ENCODE data around the gene TMEM179.

TMEM179 gene

GRCh38 chr14:104550861-104551728 lies 53.5 kb downstream of the TMEM179 start:
- Histone ChIP-seq H3K4me3 (no peak overlapping the region), H3K27ac (no peak overlapping the region)
- no peak for DNase-seq (ENCODE audit: low spot score)
- TF ChIP-seq CTCF (IDR thresholded peaks at IDR 0.05): no peak

- DNase-seq (ENCODE audit: low spot score): no peak
- Histone ChIP-seq H3K4me3 (no peak overlapping the region), H3K27ac (no peak overlapping the region)
- no peak for TF ChIP-seq CTCF (IDR thresholded peaks at IDR 0.05)
Measured at GRCh38 chr14:104550340-104550860, 54.2 kb downstream of the TMEM179 start.

GRCh38 chr14:104549536-104550339 lies 54.8 kb downstream of the TMEM179 start:
- TF ChIP-seq CTCF (IDR thresholded peaks at IDR 0.05): no peak
- no peak for DNase-seq (ENCODE audit: low spot score)
- no peak overlapping the region for H3K27ac ChIP-seq

GRCh38 chr14:104548802-104549535 lies 55.6 kb downstream of the TMEM179 start:
- Histone ChIP-seq H3K4me3 (no peak overlapping the region), H3K27ac (no peak overlapping the region)
- DNase-seq (ENCODE audit: low spot score): no peak
- TF ChIP-seq CTCF (IDR thresholded peaks at IDR 0.05): no peak

More at GRCh38 chr14:104549536-104550339, 54.8 kb downstream of the TMEM179 start:
- no peak overlapping the region for H3K4me3 ChIP-seq

- TF ChIP-seq CTCF (IDR thresholded peaks at IDR 0.05): no peak
- no peak overlapping the region for H3K4me3 ChIP-seq
- no peak overlapping the region for H3K27ac ChIP-seq
- DNase-seq (ENCODE audit: low spot score): no peak
Measured at GRCh38 chr14:104547998-104548700, 56.4 kb downstream of the TMEM179 start.

GRCh38 chr14:104547310-104547997 lies 57.1 kb downstream of the TMEM179 start:
- Histone ChIP-seq H3K27ac (no peak overlapping the region), H3K4me3 (no peak overlapping the region)
- no peak for DNase-seq (ENCODE audit: low spot score)
- no peak for TF ChIP-seq CTCF (IDR thresholded peaks at IDR 0.05)

Data from coronary artery (tissue), 2 donors.